GM12891 (cell line): ENCODE data around the gene TNS3.

Experiments
- DNase-seq: peaks from one replicate; pipeline ENCODE4 v3.0.0; 2011; ENCODE audit warnings: low spot score; ENCODE audit not compliant: insufficient read length
- FAIRE-seq: peaks from 2 replicates; lab custom pipeline; 2011; peaks lifted over from hg19 to GRCh38; lab: Jason Lieb, UNC
- PAX5 ChIP-seq: IDR thresholded peaks from 2 replicates; pipeline ENCODE4 v1.6.1; 2011; ENCODE audit warnings: low read length, moderate library complexity, mild to moderate bottlenecking; ENCODE audit not compliant: insufficient read depth, severe bottlenecking
- POLR2A ChIP-seq: IDR thresholded peaks from 2 replicates; pipeline ENCODE4 v1.6.1; 2011; ENCODE audit warnings: low read depth, low read length, control low read depth
- POLR2AphosphoS5 ChIP-seq: IDR thresholded peaks from 2 replicates; pipeline ENCODE4 v1.6.1; 2011; ENCODE audit warnings: low read depth, low read length, control low read depth
- POU2F2 ChIP-seq: IDR thresholded peaks from 2 replicates; pipeline ENCODE4 v1.6.1; 2011; ENCODE audit warnings: low read depth, mild to moderate bottlenecking, control low read depth, low read length, moderate library complexity
- SPI1 ChIP-seq: IDR thresholded peaks from 2 replicates; pipeline ENCODE4 v1.6.1; 2011; ENCODE audit warnings: low read depth, low read length, control low read depth
- TAF1 ChIP-seq: IDR thresholded peaks from 2 replicates; pipeline ENCODE4 v1.6.1; 2011; ENCODE audit warnings: low read depth, low read length, control low read depth

The TNS3 gene

GRCh38 chr7:47281966-47282643 lies 299.8 kb downstream of the TNS3 start:
- no peak for FAIRE-seq
- DNase-seq: no peak
- TF ChIP-seq POLR2A (no peak), SPI1 (no peak), POU2F2 (no peak), TAF1 (no peak), PAX5 (no peak), POLR2AphosphoS5 (no peak)

GRCh38 chr7:47281161-47281560 lies 300.8 kb downstream of the TNS3 start:
- DNase-seq (no peak), FAIRE-seq (no peak)
- TF ChIP-seq TAF1 (no peak), POU2F2 (no peak), PAX5 (no peak), POLR2A (no peak)

GRCh38 chr7:47280114-47280513 lies 301.8 kb downstream of the TNS3 start:
- TF ChIP-seq SPI1 (no peak), POU2F2 (no peak), TAF1 (no peak), POLR2AphosphoS5 (no peak)
- FAIRE-seq: no peak

GRCh38 chr7:47278043-47278442 lies 303.9 kb downstream of the TNS3 start:
- DNase-seq: no peak
- TF ChIP-seq POLR2A (no peak), POLR2AphosphoS5 (no peak), POU2F2 (no peak), PAX5 (no peak), SPI1 (no peak)
- no peak for FAIRE-seq

More at GRCh38 chr7:47280114-47280513, 301.8 kb downstream of the TNS3 start:
- DNase-seq: no peak

- TF ChIP-seq SPI1: no peak
- TF ChIP-seq TAF1: no peak
- no peak for TF ChIP-seq POLR2A
- no peak for TF ChIP-seq PAX5
- no peak for TF ChIP-seq POLR2AphosphoS5
- no peak for TF ChIP-seq POU2F2
- FAIRE-seq (no peak), DNase-seq (no peak)
These were observed 304.6 kb downstream of the TNS3 start for GRCh38 chr7:47277321-47277781.

- FAIRE-seq (no peak), DNase-seq (no peak)
- TF ChIP-seq PAX5: no peak
- no peak for TF ChIP-seq TAF1
- TF ChIP-seq POLR2A: no peak
- no peak for TF ChIP-seq POU2F2
- TF ChIP-seq SPI1: no peak
- no peak for TF ChIP-seq POLR2AphosphoS5
These were observed 307.7 kb downstream of the TNS3 start for GRCh38 chr7:47273974-47274766.

- DNase-seq (no peak), FAIRE-seq (no peak)
- TF ChIP-seq POLR2A (no peak), POLR2AphosphoS5 (no peak), PAX5 (no peak), POU2F2 (no peak), SPI1 (no peak), TAF1 (no peak)
These were observed 308.8 kb downstream of the TNS3 start for GRCh38 chr7:47273088-47273487.

GRCh38 chr7:47271749-47272148 lies 310.2 kb downstream of the TNS3 start:
- DNase-seq (no peak), FAIRE-seq (no peak)
- TF ChIP-seq PAX5 (no peak), POLR2AphosphoS5 (no peak), POU2F2 (no peak), TAF1 (no peak), SPI1 (no peak), POLR2A (no peak)

GRCh38 chr7:47268851-47269836 lies 312.8 kb downstream of the TNS3 start:
- DNase-seq (no peak), FAIRE-seq (no peak)
- TF ChIP-seq POU2F2 (no peak), PAX5 (no peak), POLR2A (no peak), TAF1 (no peak), SPI1 (no peak), POLR2AphosphoS5 (no peak)

GRCh38 chr7:47267346-47267745 lies 314.6 kb downstream of the TNS3 start:
- no peak for FAIRE-seq

More at GRCh38 chr7:47267346-47267745, 314.6 kb downstream of the TNS3 start:
- TF ChIP-seq POLR2AphosphoS5 (no peak), PAX5 (no peak), TAF1 (no peak), POLR2A (no peak), SPI1 (no peak), POU2F2 (no peak)
- DNase-seq: no peak
